Activated T-cell treated with anti-CD3 and anti-CD28 coated beads, Interleukin-2, amount 50 U/mL, for 1 hour (primary cell): Measurements from ENCODE around the gene SLC39A9.
"Not testable (repeated sequence)": the region's sequence is repeated elsewhere in the genome, so short reads cannot be mapped to it uniquely, and the experiment has no call there.

ENCODE experiments used
- DNase-seq: peaks from one replicate; pipeline ENCODE4 v3.0.0-alpha.2; 2020

The SLC39A9 gene

GRCh38 chr14:69370061-69370460, 28.4 kb upstream of the SLC39A9 start:
- DNase-seq: no peak

- no peak for DNase-seq
Measured at GRCh38 chr14:69372146-69372545, 26.3 kb upstream of the SLC39A9 start.

- DNase-seq: no peak
Measured at GRCh38 chr14:69373104-69373503, 25.4 kb upstream of the SLC39A9 start.

- no peak for DNase-seq
Measured at GRCh38 chr14:69374235-69374634, 24.3 kb upstream of the SLC39A9 start.

GRCh38 chr14:69375182-69375581, 23.3 kb upstream of the SLC39A9 start:
- DNase-seq: no peak

GRCh38 chr14:69375722-69376121, 22.8 kb upstream of the SLC39A9 start:
- no peak for DNase-seq

GRCh38 chr14:69376439-69376838, 22.1 kb upstream of the SLC39A9 start:
- no peak for DNase-seq

GRCh38 chr14:69378274-69378673, 20.2 kb upstream of the SLC39A9 start:
- no peak for DNase-seq

- DNase-seq: no peak
Measured at GRCh38 chr14:69387311-69387710, 11.2 kb upstream of the SLC39A9 start.

GRCh38 chr14:69391400-69391799, 7.1 kb upstream of the SLC39A9 start:
- not testable (repeated sequence) for DNase-seq

- no peak for DNase-seq
Measured at GRCh38 chr14:69392481-69392880, 6.0 kb upstream of the SLC39A9 start.

GRCh38 chr14:69395929-69396328, 2.6 kb upstream of the SLC39A9 start:
- DNase-seq: no peak

- DNase-seq: peak; percentile 78
Measured at GRCh38 chr14:69398818-69399210, 322 bp downstream of the SLC39A9 start.

GRCh38 chr14:69399750-69400149, 1.3 kb downstream of the SLC39A9 start:
- DNase-seq: no peak

- DNase-seq: no peak
Measured at GRCh38 chr14:69400154-69400553, 1.7 kb downstream of the SLC39A9 start.

GRCh38 chr14:69401841-69402240, 3.3 kb downstream of the SLC39A9 start:
- no peak for DNase-seq

- DNase-seq: no peak
Measured at GRCh38 chr14:69404478-69404877, 6.0 kb downstream of the SLC39A9 start.

GRCh38 chr14:69404883-69405282, 6.4 kb downstream of the SLC39A9 start:
- no peak for DNase-seq

GRCh38 chr14:69405762-69406161, 7.3 kb downstream of the SLC39A9 start:
- no peak for DNase-seq

- DNase-seq: no peak
Measured at GRCh38 chr14:69408331-69408960, 10.0 kb downstream of the SLC39A9 start.

- DNase-seq: no peak
Measured at GRCh38 chr14:69413483-69413882, 15.0 kb downstream of the SLC39A9 start.

- DNase-seq: not testable (repeated sequence)
Measured at GRCh38 chr14:69416087-69416486, 17.6 kb downstream of the SLC39A9 start.

GRCh38 chr14:69423279-69423678, 24.8 kb downstream of the SLC39A9 start:
- no peak for DNase-seq

- no peak for DNase-seq
Measured at GRCh38 chr14:69424149-69424923, 25.8 kb downstream of the SLC39A9 start.

- DNase-seq: no peak
Measured at GRCh38 chr14:69427596-69427995, 29.1 kb downstream of the SLC39A9 start.
